GM18520 (cell line): ENCODE data around the gene FARS2.

ENCODE experiments used
- ATAC-seq: cut with Tn5 transposase; IDR thresholded peaks from one replicate; pipeline ENCODE4 v1.9.1; 2021; ENCODE audit not compliant: unreplicated experiment

The FARS2 gene

GRCh38 chr6:5285081-5285480 lies 23.8 kb downstream of the FARS2 start:
- ATAC-seq = no peak

GRCh38 chr6:5285526-5285925 lies 24.2 kb downstream of the FARS2 start:
- ATAC-seq = no peak

GRCh38 chr6:5286780-5287179 lies 25.5 kb downstream of the FARS2 start:
- no peak for ATAC-seq

- ATAC-seq = no peak
Measured at GRCh38 chr6:5287205-5287965, 26.1 kb downstream of the FARS2 start.

GRCh38 chr6:5287966-5288297 lies 26.6 kb downstream of the FARS2 start:
- no peak for ATAC-seq

- no peak for ATAC-seq
Measured at GRCh38 chr6:5290097-5290496, 28.8 kb downstream of the FARS2 start.

- ATAC-seq = no peak
Measured at GRCh38 chr6:5290500-5290899, 29.2 kb downstream of the FARS2 start.

DNA sequence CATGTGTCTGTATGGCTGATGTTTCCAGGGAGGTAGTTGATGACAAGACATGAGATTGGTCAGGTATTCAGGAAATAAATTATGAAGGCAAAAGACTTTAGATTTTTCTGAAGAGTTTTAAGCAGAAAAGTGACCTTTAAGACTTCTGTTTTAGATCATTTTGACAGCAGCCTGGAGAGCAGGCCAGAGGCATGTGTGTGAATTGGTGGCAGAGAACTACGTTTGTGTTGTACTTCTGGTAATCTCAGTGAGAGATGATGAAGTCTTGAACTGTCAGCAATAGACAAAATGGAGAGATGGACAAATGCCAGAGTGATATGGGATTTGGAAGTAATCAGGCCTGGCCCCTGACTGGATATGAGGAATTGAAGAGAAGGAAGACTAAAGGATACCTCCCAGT lies 30.8 kb downstream of the FARS2 start:
- ATAC-seq = no peak

DNA sequence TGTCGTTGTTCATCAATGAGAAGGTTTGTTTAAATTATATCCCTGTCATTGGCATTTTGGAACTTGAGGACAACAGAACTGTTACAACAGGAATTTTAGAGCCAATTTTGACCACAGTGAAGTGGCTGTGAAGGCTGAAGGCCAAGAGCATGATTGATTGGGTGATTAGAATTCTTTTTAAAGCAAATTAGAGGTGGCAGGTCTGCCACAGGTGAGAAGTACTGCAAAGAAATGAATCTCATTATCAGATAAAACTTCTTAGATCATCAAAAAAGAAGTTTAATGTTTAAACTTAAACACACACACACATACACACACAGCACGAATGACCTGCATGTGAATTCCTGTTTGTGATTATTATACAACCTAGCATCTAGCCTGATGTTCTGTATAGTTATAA lies 32.4 kb downstream of the FARS2 start:
- ATAC-seq = no peak

GRCh38 chr6:5294392-5295211 lies 33.3 kb downstream of the FARS2 start:
- ATAC-seq = no peak

DNA sequence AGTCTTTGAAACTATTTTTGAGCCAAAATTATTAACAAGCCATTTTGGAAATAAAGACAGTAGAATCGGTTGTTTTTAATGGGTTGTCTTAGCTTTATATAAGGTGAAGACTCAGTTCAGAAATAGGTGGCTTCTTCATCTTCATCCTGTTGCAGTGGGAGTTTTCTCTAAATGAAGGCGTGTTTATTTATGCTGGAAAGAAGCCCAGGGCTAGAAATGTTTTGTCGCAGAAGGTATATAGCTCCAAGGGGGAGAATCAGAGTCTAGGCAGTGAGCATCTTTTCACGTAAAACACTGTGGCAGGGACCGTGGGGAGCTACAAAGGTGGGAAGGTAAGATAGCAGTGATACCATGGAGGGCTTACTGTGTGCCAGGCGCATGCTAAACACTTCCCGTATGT lies 34.3 kb downstream of the FARS2 start:
- ATAC-seq = no peak

DNA sequence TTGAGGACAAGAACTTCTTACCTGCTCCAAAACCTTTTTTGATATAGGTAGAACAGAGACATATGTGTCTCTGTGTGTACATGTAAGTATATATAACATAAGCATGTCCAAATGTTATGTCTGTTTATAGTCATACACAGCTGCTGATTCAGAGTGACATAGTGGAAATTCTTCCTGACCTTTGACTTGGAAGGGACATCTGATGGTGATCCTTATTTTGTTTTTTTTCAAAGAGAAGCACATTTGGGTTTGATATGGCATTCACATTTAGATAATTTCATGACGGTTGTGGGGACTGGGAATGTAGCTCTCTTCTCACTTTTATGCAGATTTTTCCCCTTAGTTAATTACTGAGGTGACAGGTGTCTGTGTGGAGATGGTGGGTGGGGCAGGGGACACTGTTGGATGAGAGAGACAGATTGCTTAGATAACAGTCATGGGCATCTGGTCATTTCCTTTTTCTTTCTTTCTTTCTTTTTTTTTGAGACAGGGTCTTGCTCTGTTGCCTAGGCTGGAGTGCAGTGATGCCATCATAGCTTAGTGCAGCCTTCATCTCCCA lies 39.0 kb downstream of the FARS2 start:
- no peak for ATAC-seq

GRCh38 chr6:5302220-5302946 lies 41.1 kb downstream of the FARS2 start:
- ATAC-seq = peak; percentile 77

DNA sequence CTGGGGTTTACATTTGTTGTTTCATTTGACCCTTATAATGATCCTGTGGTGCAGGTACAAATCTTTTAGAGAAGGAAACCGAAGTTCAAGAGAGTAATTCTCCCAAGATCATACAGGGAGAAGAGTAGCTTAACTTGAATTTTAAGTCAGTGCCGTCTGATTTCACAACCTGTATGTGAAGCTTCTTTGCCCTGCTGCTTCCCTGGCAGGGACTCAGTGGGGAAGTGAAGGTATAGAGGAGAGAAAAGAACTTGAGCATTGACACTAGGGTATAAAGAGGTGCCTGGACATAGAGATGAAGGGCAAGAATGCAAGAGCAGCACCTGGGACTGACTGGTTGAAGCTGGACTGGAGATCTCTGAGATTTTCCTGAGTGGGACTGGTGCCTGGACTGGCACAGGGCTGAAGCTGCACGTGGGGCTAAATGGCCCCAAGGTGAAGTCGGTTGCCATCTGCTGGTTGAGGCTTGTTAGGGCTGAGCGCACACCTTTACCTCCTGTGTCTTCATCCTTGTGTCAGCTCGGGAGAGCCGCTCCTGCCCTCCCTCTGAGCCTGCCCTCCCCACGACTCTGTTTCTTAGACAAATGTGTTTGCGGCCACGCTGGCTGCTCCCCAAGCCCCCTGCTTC lies 41.8 kb downstream of the FARS2 start:
- no peak for ATAC-seq

- ATAC-seq = no peak
Measured at GRCh38 chr6:5303682-5304081, 42.4 kb downstream of the FARS2 start.

DNA sequence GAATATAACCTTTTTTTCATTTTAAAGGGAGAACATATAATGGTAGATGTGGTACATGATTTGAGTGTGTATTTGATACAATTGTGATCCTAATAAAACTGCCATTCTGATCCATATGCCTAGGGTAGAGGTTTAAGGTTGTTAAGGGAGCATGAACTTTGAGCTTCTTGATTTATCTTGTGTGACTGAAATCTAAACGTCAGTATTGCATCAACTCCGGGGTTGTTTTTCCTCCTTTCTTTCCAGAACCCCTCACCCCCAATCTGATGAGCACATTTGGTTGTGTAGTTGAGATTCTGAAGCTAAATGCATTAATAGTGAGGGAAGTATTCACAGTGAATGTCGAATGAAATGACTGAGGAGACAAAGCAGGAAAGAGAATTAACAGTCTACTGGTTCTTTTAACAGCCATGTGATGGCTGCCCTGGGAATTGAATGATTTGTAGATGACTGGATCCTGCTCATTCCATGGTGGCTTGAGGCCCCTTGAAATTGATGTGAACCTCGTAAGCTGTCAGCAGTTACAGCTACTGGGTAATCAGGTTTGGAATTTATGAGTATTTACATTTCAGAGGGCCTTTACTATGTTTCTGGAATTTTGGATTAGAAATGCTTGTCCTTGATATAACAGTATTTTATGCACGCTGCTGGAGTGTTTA lies 44.8 kb downstream of the FARS2 start:
- no peak for ATAC-seq

- no peak for ATAC-seq
Measured at GRCh38 chr6:5307058-5307457, 45.7 kb downstream of the FARS2 start.

- no peak for ATAC-seq
Measured at GRCh38 chr6:5308066-5308465, 46.8 kb downstream of the FARS2 start.

GRCh38 chr6:5314191-5314865 lies 53.0 kb downstream of the FARS2 start:
- no peak for ATAC-seq

DNA sequence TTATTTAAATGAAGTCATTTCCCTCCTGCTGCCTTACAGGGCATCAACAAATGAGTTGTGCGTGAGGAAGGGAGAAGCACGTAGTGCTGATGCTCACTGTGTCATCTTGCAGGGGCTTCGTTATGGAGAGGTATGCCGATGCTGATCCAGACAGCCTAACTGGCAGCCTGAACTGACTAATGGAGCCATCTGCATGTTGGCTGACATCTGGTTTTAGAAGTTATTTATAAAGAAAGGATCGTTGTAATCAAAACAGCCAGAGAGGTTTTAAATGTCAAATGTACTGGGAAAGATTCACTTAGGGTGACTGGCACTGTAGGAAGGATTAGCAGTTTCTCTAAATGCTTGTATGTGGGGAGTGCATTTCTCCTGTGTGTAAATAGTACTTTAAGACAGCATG lies 54.6 kb downstream of the FARS2 start:
- ATAC-seq = no peak
